Thoracic aorta (tissue), 2 donors: ENCODE measurements around the gene NTRK2. TPM values are rescaled to one million over a fixed set of nuclear protein-coding genes. Genes with fewer than 3 reads are reported as not detected.

Experiments used
- ATAC-seq: fragments of 150-250 bp; one replicate; pipeline ENCODE4 v1.8.0; 2017; ENCODE audit warnings: low read depth; ENCODE audit not compliant: insufficient number of reproducible peaks, low FRiP score
- DNase-seq: peaks from one replicate; pipeline ENCODE4 v3.0.0-alpha.2; 2020; ENCODE audit warnings: low spot score
- H3K27ac ChIP-seq, 2 donors: fragments of 200-600 bp; sonication (generic); 1 replicate in 1 of 2; 2 replicates in 1 of 2; pipeline ENCODE4 v1.5.1; 2016; ENCODE audit warnings: mild to moderate bottlenecking in 2 of 2, moderate library complexity in 2 of 2
- H3K27me3 ChIP-seq: fragments of 200-600 bp; sonication (generic); replicated peaks from 2 replicates; pipeline ENCODE4 v1.6.0; 2016; ENCODE audit warnings: mild to moderate bottlenecking; ENCODE audit not compliant: insufficient read depth
- H3K36me3 ChIP-seq: fragments of 200-600 bp; sonication (generic); one replicate; pipeline ENCODE4 v1.5.1; 2016
- H3K4me1 ChIP-seq, 2 donors: fragments of 200-600 bp; sonication (generic); 1 replicate in 1 of 2; 2 replicates in 1 of 2; pipeline versions ENCODE4 v1.5.1 to v1.6.0; 2016; ENCODE audit warnings: low read depth in 2 of 2, mild to moderate bottlenecking in 1 of 2; ENCODE audit not compliant: control insufficient read depth in 1 of 2
- H3K4me3 ChIP-seq: fragments of 200-600 bp; sonication (generic); 2 replicates; pipeline ENCODE4 v1.5.1; 2016; ENCODE audit warnings: mild to moderate bottlenecking
- H3K9me3 ChIP-seq: fragments of 200-600 bp; sonication (generic); 2 replicates; pipeline ENCODE4 v1.5.1; 2016
- CTCF ChIP-seq: fragments of 200-600 bp; sonication (generic); IDR thresholded peaks from one replicate; pipeline ENCODE4 v1.5.1; 2019; ENCODE audit warnings: antibody characterized with exemption
- total RNA-seq, 2 donors: library from RNA; depleted of rRNA; stranded (reverse); fragments of >200 nt; gene quantifications; one replicate each; pipeline versions ENCODE4 v1.1.0 to v1.2.3, GENCODE V29; 2016

The NTRK2 gene
- total RNA-seq, 2 donors from 2014 or later = 12.6 to 27.9 TPM

GRCh38 chr9:85055506-85056202, 386.1 kb downstream of the NTRK2 start:
- no peaks in the 10 kb centered on the region for H3K36me3 ChIP-seq
- no peak overlapping the region for H3K27ac ChIP-seq
- H3K27me3 ChIP-seq = no peaks in the 10 kb centered on the region
- no peak for TF ChIP-seq CTCF
- no peaks in the 10 kb centered on the region for H3K4me1 ChIP-seq
- ATAC-seq (no peak), DNase-seq (no peak)
- no peaks in the 10 kb centered on the region for H3K9me3 ChIP-seq
- H3K4me3 ChIP-seq = no peak overlapping the region

GRCh38 chr9:85056203-85056572, 386.7 kb downstream of the NTRK2 start:
- Histone ChIP-seq H3K9me3 (no peaks in the 10 kb centered on the region), H3K36me3 (no peaks in the 10 kb centered on the region), H3K27ac (no peak overlapping the region), H3K27me3 (no peaks in the 10 kb centered on the region), H3K4me1 (no peaks in the 10 kb centered on the region), H3K4me3 (no peak overlapping the region)
- no peak for DNase-seq
- no peak for TF ChIP-seq CTCF
- ATAC-seq = no peak

- TF ChIP-seq CTCF = no peak
- DNase-seq = no peak
- H3K27ac ChIP-seq = no peak overlapping the region
Measured at GRCh38 chr9:85061969-85062368, 392.4 kb downstream of the NTRK2 start.

GRCh38 chr9:85062385-85063022, 393.0 kb downstream of the NTRK2 start:
- no peak overlapping the region for H3K27ac ChIP-seq
- no peak for ATAC-seq

More at GRCh38 chr9:85061969-85062368, 392.4 kb downstream of the NTRK2 start:
- Histone ChIP-seq H3K4me3 (no peak overlapping the region), H3K36me3 (no peaks in the 10 kb centered on the region), H3K27me3 (no peaks in the 10 kb centered on the region), H3K9me3 (no peaks in the 10 kb centered on the region), H3K4me1 (no peaks in the 10 kb centered on the region)
- no peak for ATAC-seq

More at GRCh38 chr9:85062385-85063022, 393.0 kb downstream of the NTRK2 start:
- no peaks in the 10 kb centered on the region for H3K4me1 ChIP-seq
- DNase-seq = no peak
- no peaks in the 10 kb centered on the region for H3K9me3 ChIP-seq
- no peaks in the 10 kb centered on the region for H3K36me3 ChIP-seq
- no peak overlapping the region for H3K4me3 ChIP-seq
- no peak for TF ChIP-seq CTCF
- no peaks in the 10 kb centered on the region for H3K27me3 ChIP-seq
